H1 (cell line): ENCODE measurements around the gene PLCH2. TPM values are rescaled to one million over a fixed set of nuclear protein-coding genes. Genes with fewer than 3 reads are reported as not detected.
"Not testable (repeated sequence)": the region's sequence is repeated elsewhere in the genome, so short reads cannot be mapped to it uniquely, and the experiment has no call there.

ENCODE experiments used
- CTCF ChIA-PET: fragments of 300-600 bp; sonication (Branson Sonifier 250); formaldehyde crosslinking; loops from one replicate; lab custom pipeline; 2021; ENCODE audit not compliant: partially characterized antibody; lab: Charles Lee
- POLR2A ChIA-PET: fragments of 300-600 bp; sonication (Branson Sonifier 250); formaldehyde crosslinking; loops from one replicate; lab custom pipeline; 2021; ENCODE audit warnings: inconsistent platforms; ENCODE audit not compliant: partially characterized antibody; lab: Charles Lee
- DNase-seq, 2 experiments: peaks; one replicate each; pipeline versions ENCODE4 v3.0.0 to v3.0.0-alpha.2; 2010 to 2022; ENCODE audit warnings: low spot score in 2 of 2, low read depth in 1 of 2, mixed read lengths in 1 of 2
- FAIRE-seq: peaks from 2 replicates; lab custom pipeline; 2011; peaks lifted over from hg19 to GRCh38; lab: Jason Lieb, UNC
- H2AFZ ChIP-seq: 2 replicates; pipeline ENCODE4 v1.8.1; 2012; ENCODE audit warnings: low read length, inconsistent platforms
- H2AK5ac ChIP-seq: 2 replicates; pipeline ENCODE4 v1.6.1; 2013; ENCODE audit warnings: low read depth, low read length
- H2BK120ac ChIP-seq: replicated peaks from 2 replicates; pipeline ENCODE3; 2013; ENCODE audit warnings: low read depth, low read length, inconsistent platforms
- H2BK12ac ChIP-seq: 2 replicates; pipeline ENCODE4 v1.6.1; 2013; ENCODE audit warnings: low read depth, low read length
- H2BK15ac ChIP-seq: 2 replicates; pipeline ENCODE4 v1.6.1; 2013; ENCODE audit warnings: low read length
- H2BK20ac ChIP-seq: 2 replicates; pipeline ENCODE4 v1.6.1; 2013; ENCODE audit warnings: low read length
- H2BK5ac ChIP-seq: 2 replicates; pipeline ENCODE4 v1.6.1; 2013; ENCODE audit warnings: low read depth, low read length
- H3K14ac ChIP-seq: 2 replicates; pipeline ENCODE4 v1.6.1; 2013; ENCODE audit warnings: inconsistent platforms; ENCODE audit not compliant: insufficient read length
- H3K18ac ChIP-seq: 2 replicates; pipeline ENCODE4 v1.6.1; 2013; ENCODE audit warnings: low read length; ENCODE audit errors: extremely low read depth
- H3K23ac ChIP-seq: 2 replicates; pipeline ENCODE4 v1.6.1; 2013; ENCODE audit warnings: inconsistent platforms; ENCODE audit not compliant: insufficient read length
- H3K23me2 ChIP-seq: 2 replicates; pipeline ENCODE4 v1.6.1; 2013; ENCODE audit warnings: low read depth, low read length
- H3K27ac ChIP-seq: 2 replicates; pipeline ENCODE4 v1.6.1; 2011; ENCODE audit warnings: low read depth, low read length, inconsistent platforms
- H3K27me3 ChIP-seq, 4 experiments: replicated peaks in 1 of 4; 1 replicate in 1 of 4; 2 replicates in 3 of 4; pipeline versions ENCODE4 v1.6.1 to v1.8.1; 2011 to 2013; ENCODE audit warnings: low read length in 3 of 4, mild to moderate bottlenecking in 3 of 4, inconsistent platforms in 2 of 4, mixed read lengths in 2 of 4, moderate library complexity in 1 of 4; ENCODE audit not compliant: control insufficient read depth in 3 of 4, insufficient read depth in 3 of 4; ENCODE audit errors: extremely low read depth in 1 of 4
- H3K36me3 ChIP-seq, 4 experiments: 2 replicates each; pipeline versions ENCODE4 v1.6.1 to v1.8.1; 2011 to 2013; ENCODE audit warnings: mild to moderate bottlenecking in 4 of 4, low read length in 3 of 4, moderate library complexity in 2 of 4, control low read depth in 1 of 4, inconsistent platforms in 1 of 4; ENCODE audit not compliant: insufficient read depth in 4 of 4, control insufficient read depth in 2 of 4
- H3K4ac ChIP-seq: replicated peaks from 2 replicates; pipeline ENCODE3; 2013; ENCODE audit warnings: low read length, low read depth, mixed read lengths, inconsistent platforms; ENCODE audit not compliant: insufficient read length
- H3K4me1 ChIP-seq, 4 experiments: replicated peaks in 1 of 4; 1 replicate in 1 of 4; 2 replicates in 3 of 4; pipeline versions ENCODE4 v1.6.1 to v1.8.1; 2011 to 2013; ENCODE audit warnings: low read length in 3 of 4, inconsistent platforms in 2 of 4, mixed read lengths in 1 of 4; ENCODE audit not compliant: insufficient read depth in 4 of 4, control insufficient read depth in 3 of 4
- H3K4me2 ChIP-seq, 2 experiments: 2 replicates each; pipeline versions ENCODE4 v1.6.1 to v1.8.1; 2011 to 2013; ENCODE audit warnings: low read depth in 2 of 2, low read length in 2 of 2, control low read depth in 1 of 2, inconsistent platforms in 1 of 2, mild to moderate bottlenecking in 1 of 2; ENCODE audit not compliant: insufficient read depth in 1 of 2
- H3K4me3 ChIP-seq, 4 experiments: fragments of 200-600, 300-600 bp in 1 of 4; sonication (generic), shearing (Covaris generic), sonication (Bioruptor Twin) in 1 of 4; 2 replicates each; pipeline versions ENCODE4 v1.5.1 to v1.8.1; 2011 to 2016; ENCODE audit warnings: low read length in 4 of 4, low read depth in 3 of 4, control low read depth in 2 of 4, inconsistent platforms in 2 of 4, mild to moderate bottlenecking in 2 of 4, mixed read lengths in 1 of 4, moderate library complexity in 1 of 4; ENCODE audit not compliant: insufficient read depth in 2 of 4; ENCODE audit errors: extremely low read depth in 1 of 4
- H3K56ac ChIP-seq: replicated peaks from 2 replicates; pipeline ENCODE3; 2013; ENCODE audit warnings: low read depth, mild to moderate bottlenecking, mixed read lengths, low read length, inconsistent platforms; ENCODE audit not compliant: insufficient read length
- H3K79me1 ChIP-seq: 2 replicates; pipeline ENCODE4 v1.6.1; 2013; ENCODE audit warnings: low read depth, low read length, control low read depth
- H3K79me2 ChIP-seq, 2 experiments: 2 replicates each; pipeline versions ENCODE4 v1.6.1 to v1.8.1; 2012 to 2013; ENCODE audit warnings: low read length in 2 of 2, mild to moderate bottlenecking in 2 of 2, inconsistent platforms in 1 of 2; ENCODE audit not compliant: insufficient read depth in 2 of 2, control insufficient read depth in 1 of 2
- H3K9ac ChIP-seq, 4 experiments: replicated peaks in 1 of 4; 1 replicate in 1 of 4; 2 replicates in 3 of 4; pipeline versions ENCODE4 v1.6.1 to v1.8.1; 2011 to 2013; ENCODE audit warnings: low read depth in 3 of 4, low read length in 3 of 4, control low read depth in 2 of 4, mild to moderate bottlenecking in 2 of 4, moderate library complexity in 2 of 4, inconsistent platforms in 1 of 4; ENCODE audit errors: extremely low read depth in 1 of 4
- H3K9me3 ChIP-seq, 2 experiments: 2 replicates each; pipeline versions ENCODE4 v1.6.1 to v1.8.1; 2012 to 2013; ENCODE audit warnings: mild to moderate bottlenecking in 2 of 2, moderate library complexity in 2 of 2, control low read depth in 1 of 2, inconsistent platforms in 1 of 2, low read depth in 1 of 2, low read length in 1 of 2, mixed read lengths in 1 of 2; ENCODE audit not compliant: insufficient read depth in 2 of 2
- H4K20me1 ChIP-seq, 2 experiments: replicated peaks in 1 of 2; 2 replicates each; pipeline versions ENCODE3 to v1.8.1; 2011 to 2013; ENCODE audit warnings: inconsistent platforms in 2 of 2, low read length in 2 of 2, mild to moderate bottlenecking in 1 of 2; ENCODE audit not compliant: insufficient read depth in 2 of 2, control insufficient read depth in 1 of 2
- H4K5ac ChIP-seq: 2 replicates; pipeline ENCODE4 v1.6.1; 2013; ENCODE audit warnings: low read length, low read depth, mixed read lengths, inconsistent platforms; ENCODE audit not compliant: insufficient read length
- H4K8ac ChIP-seq: 2 replicates; pipeline ENCODE4 v1.8.0; 2013; ENCODE audit warnings: mild to moderate bottlenecking, moderate library complexity, low read length, inconsistent platforms; ENCODE audit not compliant: insufficient read depth; ENCODE audit errors: extremely low read depth
- H4K91ac ChIP-seq: replicated peaks from 2 replicates; pipeline ENCODE3; 2013; ENCODE audit warnings: low read length, mixed read lengths, inconsistent platforms; ENCODE audit not compliant: insufficient read length
- WGBS, 2 experiments: shearing (Covaris generic) in 1 of 2; methylation state at CpG; one replicate each; pipeline versions ENCODE4 v1.1.6 to v1.1.7; 2013 to 2015; ENCODE audit warnings: low lambda C conversion rate in 2 of 2, mixed read lengths in 2 of 2, inconsistent platforms in 1 of 2, low coverage in 1 of 2, missing lambda C conversion rate in 1 of 2; ENCODE audit not compliant: insufficient replicate concordance in 2 of 2, insufficient coverage in 1 of 2, insufficient read length in 1 of 2; ENCODE audit errors: extremely low coverage in 1 of 2, missing lambda C conversion rate in 1 of 2; 5-methylcytosine and 5-hydroxymethylcytosine counted together
- polyA plus RNA-seq, 7 experiments: library from polyadenylated mRNA; depleted of rRNA in 3 of 7; stranded (reverse) in 5 of 7; unstranded in 2 of 7; fragments of >200 nt in 5 of 7; fragments of 200-250 nt in 2 of 7; gene quantifications; 1 replicate in 5 of 7; 2 replicates in 1 of 7; 4 replicates in 1 of 7; pipeline versions ENCODE4 v1.2.1 to v1.2.3, GENCODE V29; 2011 to 2013; ENCODE audit warnings: missing spikeins in 2 of 7, mixed read lengths in 2 of 7
- total RNA-seq: library from RNA; stranded (reverse); fragmentation: NEBNext Ultra II Directional; extraction: Animal tissue kit (Norgen Biotek cat#: 25700); gene quantifications from 2 replicates; pipeline ENCODE4 v1.2.1, GENCODE V29; 2021

Gene PLCH2
- total and polyA plus RNA-seq, 2 of the 8 experiments (the other 6 are each of a cell fraction or from before 2014, with no cell fraction given): 0.14 to 0.19 TPM

- H3K27me3 ChIP-seq, H3K79me1 ChIP-seq, CTCF ChIA-PET, H2BK12ac ChIP-seq, H3K9ac ChIP-seq, H3K4me1 ChIP-seq, H3K14ac ChIP-seq, H4K5ac ChIP-seq, H4K91ac ChIP-seq, H3K23ac ChIP-seq, H3K18ac ChIP-seq, H3K36me3 ChIP-seq, DNase-seq, H3K4me3 ChIP-seq, H3K27ac ChIP-seq, H2BK15ac ChIP-seq, FAIRE-seq, H3K56ac ChIP-seq, H3K79me2 ChIP-seq, H2AK5ac ChIP-seq, H4K8ac ChIP-seq, H4K20me1 ChIP-seq, H2BK5ac ChIP-seq, H2AFZ ChIP-seq, H2BK20ac ChIP-seq, H3K4ac ChIP-seq, H3K23me2 ChIP-seq, H2BK120ac ChIP-seq, H3K4me2 ChIP-seq, POLR2A ChIA-PET, H3K9me3 ChIP-seq: not testable (repeated sequence)
- WGBS, 2 experiments: 77% methylated on average over 3 of the region's 9 CpGs; no CpG with 5 or more reads in 1 of the 2 experiments
These were observed 77.0 kb downstream of the PLCH2 start for GRCh38 chr1:2553076-2553475.
